Measurements from ENCODE around the gene MYO1E.
"Not testable (repeated sequence)": the region's sequence is repeated elsewhere in the genome, so short reads cannot be mapped to it uniquely, and the experiment has no call there.

The MYO1E gene

GRCh38 chr15:59349680-59350420 lies 22.8 kb downstream of the MYO1E start:
- DNase-seq = no peak

GRCh38 chr15:59347915-59348314 lies 24.8 kb downstream of the MYO1E start:
- no peak for DNase-seq

- no peak for DNase-seq
Measured at GRCh38 chr15:59346951-59347350, 25.7 kb downstream of the MYO1E start.

GRCh38 chr15:59345326-59345725 lies 27.3 kb downstream of the MYO1E start:
- no peak for DNase-seq

GRCh38 chr15:59344311-59344710 lies 28.4 kb downstream of the MYO1E start:
- DNase-seq = no peak

- no peak for DNase-seq
Measured at GRCh38 chr15:59340325-59340724, 32.3 kb downstream of the MYO1E start.

GRCh38 chr15:59339252-59339672 lies 33.4 kb downstream of the MYO1E start:
- no peak for DNase-seq

GRCh38 chr15:59338414-59338813 lies 34.3 kb downstream of the MYO1E start:
- DNase-seq = no peak

GRCh38 chr15:59336725-59337124 lies 35.9 kb downstream of the MYO1E start:
- DNase-seq = not testable (repeated sequence)

GRCh38 chr15:59335207-59335786 lies 37.4 kb downstream of the MYO1E start:
- no peak for DNase-seq

GRCh38 chr15:59334076-59334415 lies 38.6 kb downstream of the MYO1E start:
- DNase-seq = no peak

GRCh38 chr15:59333401-59334075 lies 39.1 kb downstream of the MYO1E start:
- DNase-seq = no peak

GRCh38 chr15:59332009-59332408 lies 40.7 kb downstream of the MYO1E start:
- DNase-seq = no peak

- DNase-seq = no peak
Measured at GRCh38 chr15:59330649-59331048, 42.0 kb downstream of the MYO1E start.

GRCh38 chr15:59329570-59330350 lies 42.9 kb downstream of the MYO1E start:
- peak; percentile 50 for DNase-seq

GRCh38 chr15:59329091-59329490 lies 43.6 kb downstream of the MYO1E start:
- no peak for DNase-seq

- DNase-seq = no peak
Measured at GRCh38 chr15:59327942-59328341, 44.7 kb downstream of the MYO1E start.

GRCh38 chr15:59326856-59327255 lies 45.8 kb downstream of the MYO1E start:
- DNase-seq = no peak

- no peak for DNase-seq
Measured at GRCh38 chr15:59322056-59322759, 50.5 kb downstream of the MYO1E start.

GRCh38 chr15:59321000-59321689 lies 51.5 kb downstream of the MYO1E start:
- no peak for DNase-seq

- no peak for DNase-seq
Measured at GRCh38 chr15:59317211-59317610, 55.5 kb downstream of the MYO1E start.

- DNase-seq = peak; percentile 47
Measured at GRCh38 chr15:59315914-59316451, 56.7 kb downstream of the MYO1E start.
